ENCODE results near the gene EML6.

The EML6 gene

GRCh38 chr2:55012672-55013484 lies 289.4 kb downstream of the EML6 start:
- DNase-seq, result no peak

- DNase-seq, result no peak
Observed at GRCh38 chr2:55013936-55014335, 290.5 kb downstream of the EML6 start.

- DNase-seq, result no peak
Observed at GRCh38 chr2:55014962-55015939, 291.8 kb downstream of the EML6 start.

GRCh38 chr2:55017428-55017827 lies 294.0 kb downstream of the EML6 start:
- no peak for DNase-seq

GRCh38 chr2:55017880-55018279 lies 294.4 kb downstream of the EML6 start:
- no peak for DNase-seq

- no peak for DNase-seq
Observed at GRCh38 chr2:55018619-55019018, 295.2 kb downstream of the EML6 start.

- DNase-seq, result no peak
Observed at GRCh38 chr2:55019526-55020258, 296.2 kb downstream of the EML6 start.
